ENCODE measurements around the gene PARP12.

Gene PARP12

DNA sequence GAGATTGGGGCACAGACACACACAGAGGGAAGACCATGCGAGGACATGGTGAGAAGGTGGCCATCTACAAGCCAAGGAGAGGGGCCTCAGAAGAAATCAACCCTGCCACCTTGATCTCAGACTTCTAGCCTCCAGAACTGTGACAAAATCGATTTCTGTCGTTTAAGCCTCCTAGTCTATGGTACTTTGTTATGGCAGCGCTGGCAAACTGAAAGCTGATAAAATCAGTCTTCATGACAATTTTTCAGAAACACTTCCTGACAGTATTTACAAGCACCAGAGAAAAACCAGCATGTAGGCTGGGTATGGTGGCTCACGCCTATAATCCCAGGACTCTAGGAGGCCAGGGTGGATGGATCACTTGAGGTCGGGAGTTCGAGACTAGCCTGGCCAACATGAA, 4.2 kb downstream of the PARP12 start:
- no peak for DNase-seq

GRCh38 chr7:140057143-140057535, 5.6 kb downstream of the PARP12 start:
- DNase-seq, result no peak

- DNase-seq, result no peak
Measured at GRCh38 chr7:140056431-140057142, 6.2 kb downstream of the PARP12 start.

GRCh38 chr7:140055833-140056232, 6.9 kb downstream of the PARP12 start:
- no peak for DNase-seq

- no peak for DNase-seq
Measured at GRCh38 chr7:140054751-140055150, 8.0 kb downstream of the PARP12 start.

DNA sequence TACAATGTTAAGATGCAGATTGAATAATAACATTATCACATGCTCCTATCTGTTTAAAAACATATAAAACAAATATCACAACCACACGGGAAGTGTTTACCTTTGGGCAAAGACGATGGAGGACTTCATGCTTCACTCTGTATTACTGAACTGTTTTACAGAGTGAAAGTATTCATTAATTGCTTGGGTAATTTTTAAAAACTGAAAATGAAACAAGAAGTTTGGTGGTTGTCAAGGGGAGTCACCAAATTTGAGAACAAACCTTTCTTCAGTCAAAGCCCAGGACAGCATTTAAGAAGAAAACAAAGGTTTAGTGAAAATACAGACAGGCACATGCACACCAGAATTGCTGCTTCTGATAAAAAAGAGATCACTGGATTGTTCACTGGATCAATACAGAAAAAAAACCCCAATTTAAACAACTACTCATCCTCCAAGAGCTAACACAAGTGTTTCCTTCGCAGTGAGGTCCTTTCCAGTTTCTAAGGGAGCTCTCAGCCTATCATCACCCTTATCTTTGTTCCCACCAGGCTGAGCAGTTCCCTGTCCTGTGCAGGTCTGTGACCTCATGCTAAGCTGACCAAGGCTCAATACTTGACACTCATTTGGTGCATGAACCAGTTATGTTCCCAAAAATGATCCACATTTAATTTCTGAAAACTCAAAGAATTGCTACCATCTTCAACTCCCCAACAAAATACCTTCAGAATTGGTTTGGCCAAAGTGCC, 8.8 kb downstream of the PARP12 start:
- DNase-seq, result no peak

- no peak for DNase-seq
Measured at GRCh38 chr7:140051820-140052219, 10.9 kb downstream of the PARP12 start.

DNA sequence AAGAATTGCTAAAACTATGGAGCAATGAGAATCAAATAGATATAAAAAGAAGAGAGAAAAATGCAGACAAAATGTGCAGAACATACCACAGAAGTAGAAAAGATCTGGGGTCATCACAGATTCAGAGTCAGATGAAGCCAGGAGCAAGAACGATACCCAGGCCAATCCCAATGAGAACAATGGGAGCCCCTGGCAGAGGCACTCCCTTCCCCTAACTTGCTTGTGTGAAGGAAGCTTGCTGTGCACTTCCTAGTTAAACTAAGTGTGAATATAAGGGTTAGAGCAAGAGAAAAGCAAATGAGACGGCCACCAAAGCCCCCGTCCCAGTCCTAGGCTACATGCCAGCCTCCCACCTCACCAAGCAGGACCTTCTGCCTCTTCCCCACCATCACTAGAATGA, 12.7 kb downstream of the PARP12 start:
- no peak for DNase-seq

- DNase-seq, result no peak
Measured at GRCh38 chr7:140049339-140050024, 13.3 kb downstream of the PARP12 start.

DNA sequence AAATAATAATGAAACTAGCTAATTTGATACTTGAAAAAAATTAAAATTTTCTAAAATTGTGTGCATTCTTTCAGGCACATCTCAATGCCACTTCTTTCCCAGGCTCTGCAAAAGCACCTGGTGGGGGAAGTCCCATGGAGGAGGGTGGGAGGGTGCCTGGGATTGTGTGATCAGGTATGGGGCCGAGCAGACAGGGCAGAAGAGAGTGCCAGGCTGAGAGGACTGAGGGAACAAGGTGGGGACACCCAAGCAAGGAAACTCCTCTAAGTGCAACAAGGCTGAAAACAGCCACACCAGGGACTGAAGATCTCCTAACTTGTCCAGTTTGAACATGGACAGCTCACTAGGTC, 13.8 kb downstream of the PARP12 start:
- no peak for DNase-seq

DNA sequence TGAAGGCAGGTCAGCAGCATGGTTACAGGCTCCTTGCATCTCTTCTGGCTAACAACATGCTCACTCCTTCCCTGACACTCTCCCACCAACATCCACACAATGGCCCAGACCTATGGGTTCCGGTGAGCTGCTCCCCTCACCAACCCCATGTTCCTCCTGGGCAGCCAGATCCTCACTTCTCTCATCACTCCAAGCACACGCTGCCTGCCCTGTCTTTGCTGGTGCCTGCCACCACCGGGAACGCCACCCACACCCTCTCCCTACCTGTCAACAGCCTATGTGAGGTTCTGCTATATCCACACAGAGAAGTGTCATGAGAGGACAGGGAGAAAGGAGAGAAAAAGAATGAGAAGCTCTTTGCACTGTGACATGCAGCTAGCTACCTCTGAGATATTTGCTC, 14.6 kb downstream of the PARP12 start:
- no peak for DNase-seq

DNA sequence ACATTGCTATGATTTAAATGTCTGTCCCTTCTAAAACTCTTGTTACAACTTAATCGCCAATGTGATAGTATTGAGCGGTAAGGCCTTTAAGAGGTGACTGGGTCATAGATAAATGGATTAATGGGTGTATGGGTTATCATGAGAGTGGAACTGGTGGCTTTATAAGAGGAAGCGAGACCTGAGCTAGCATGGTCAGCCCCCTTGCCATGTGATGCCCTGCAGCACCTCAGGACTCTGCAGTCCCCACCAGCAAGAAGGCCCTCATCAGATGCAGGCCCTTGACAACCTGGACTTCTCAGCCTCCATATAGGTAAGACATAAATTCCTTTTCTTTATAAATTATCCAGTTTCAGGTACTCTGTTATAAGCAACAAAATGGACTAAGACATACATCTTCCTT, 15.6 kb downstream of the PARP12 start:
- DNase-seq, result no peak

DNA sequence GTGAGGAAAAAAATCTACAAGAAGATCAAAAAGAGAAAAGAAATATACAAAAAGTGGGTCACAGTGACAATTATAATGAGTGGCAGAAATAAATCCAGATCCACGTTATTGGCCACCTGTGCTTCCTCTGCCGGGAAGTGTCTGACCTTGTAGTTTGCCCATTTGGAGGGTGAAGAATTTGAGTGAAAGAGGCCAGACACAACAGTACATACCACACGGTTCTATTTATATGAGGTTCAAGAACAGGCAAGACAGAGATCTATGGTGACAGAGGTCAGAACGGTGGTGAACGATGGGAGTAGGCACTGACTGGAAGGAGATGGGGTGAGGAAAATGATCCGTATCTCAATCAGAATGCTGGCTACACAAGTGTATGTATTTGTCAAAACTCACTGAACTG, 17.1 kb downstream of the PARP12 start:
- no peak for DNase-seq

- no peak for DNase-seq
Measured at GRCh38 chr7:140044251-140044650, 18.5 kb downstream of the PARP12 start.

- no peak for DNase-seq
Measured at GRCh38 chr7:140042386-140042670, 20.4 kb downstream of the PARP12 start.

DNA sequence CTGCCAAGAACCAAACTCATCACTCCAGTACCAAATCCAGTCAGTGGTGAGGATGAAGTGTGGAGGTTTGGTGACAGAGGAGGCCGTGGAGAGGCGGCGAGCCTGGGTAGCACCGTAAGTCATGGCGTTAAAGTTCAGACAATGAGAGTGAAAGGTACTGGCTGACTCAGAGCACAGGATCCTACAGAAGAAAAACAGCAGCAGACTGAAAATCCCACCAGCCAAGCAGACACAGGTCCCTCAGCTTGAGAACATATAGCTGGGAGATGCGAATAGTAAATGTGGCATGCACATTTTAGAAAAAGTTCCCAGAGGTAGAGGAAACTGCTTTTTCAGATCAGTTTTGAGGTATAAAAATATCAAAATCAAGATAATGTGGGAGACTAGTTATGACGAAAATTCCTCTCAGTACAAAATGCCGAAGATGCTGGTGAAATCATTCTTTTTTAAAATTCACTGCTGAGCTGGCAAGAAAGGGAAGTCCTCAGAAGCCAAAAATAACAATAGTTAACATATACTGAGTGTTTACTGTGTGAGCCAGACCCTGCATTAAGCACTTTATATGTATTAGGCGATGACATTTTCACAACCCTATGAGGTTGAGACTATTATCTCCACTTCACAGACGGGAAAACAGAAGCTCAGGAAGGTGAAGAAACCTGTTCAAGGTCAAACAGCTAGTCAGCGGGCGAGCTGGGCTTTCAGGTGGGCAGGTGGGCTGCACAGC, 20.9 kb downstream of the PARP12 start:
- DNase-seq, result no peak

- DNase-seq, result no peak
Measured at GRCh38 chr7:140039896-140040295, 22.9 kb downstream of the PARP12 start.

GRCh38 chr7:140039066-140039465, 23.7 kb downstream of the PARP12 start:
- no peak for DNase-seq

- DNase-seq, result no peak
Measured at GRCh38 chr7:140036224-140036962, 26.4 kb downstream of the PARP12 start.

DNA sequence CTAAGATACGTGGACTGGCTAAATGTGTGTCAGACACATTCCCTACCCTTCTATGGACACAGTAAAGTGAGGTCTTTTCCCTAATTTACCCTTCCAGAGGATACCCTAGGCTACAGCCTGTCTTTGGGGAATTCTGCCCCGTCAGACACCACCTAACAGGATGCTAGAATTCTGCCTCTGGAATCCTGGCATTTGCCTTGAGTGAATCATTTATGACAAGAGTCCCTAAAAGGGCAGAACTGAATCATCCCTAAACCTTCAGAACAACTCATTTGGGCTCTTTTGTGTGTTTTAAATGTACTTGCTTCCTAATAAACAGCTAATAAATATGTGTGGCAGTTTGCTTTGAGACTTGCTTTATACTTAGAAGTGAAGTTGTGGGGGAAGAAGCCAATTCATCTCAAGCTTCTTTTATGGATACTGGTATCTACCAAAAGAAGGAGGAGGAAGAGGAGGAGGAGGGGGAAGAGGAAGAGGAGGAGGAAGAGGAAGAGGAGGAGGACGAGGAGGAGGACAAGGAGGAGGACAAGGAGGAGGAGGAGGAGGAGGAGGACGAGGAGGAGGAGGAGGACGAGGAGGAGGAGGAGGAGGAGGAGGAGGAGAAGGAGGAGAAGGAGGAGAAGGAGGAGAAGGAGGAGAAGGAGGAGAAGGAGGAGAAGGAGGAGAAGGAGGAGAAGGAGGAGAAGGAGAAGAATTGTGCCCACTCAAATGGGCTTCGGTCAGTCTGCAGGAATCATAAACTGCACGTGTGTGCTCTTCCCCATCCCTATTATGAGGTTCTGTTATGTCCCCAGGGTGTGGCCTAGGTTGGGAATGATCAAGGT, 27.1 kb downstream of the PARP12 start:
- DNase-seq, result no peak

GRCh38 chr7:140034421-140034820, 28.3 kb downstream of the PARP12 start:
- no peak for DNase-seq

- DNase-seq, result no peak
Measured at GRCh38 chr7:140033779-140034363, 28.9 kb downstream of the PARP12 start.

Measured in effector CD8-positive, alpha-beta T cell (primary cell).